Left hindlimb (tissue), 1 donor: ENCODE results near the gene FRMD4B.
"Not testable (repeated sequence)": the region's sequence is repeated elsewhere in the genome, so short reads cannot be mapped to it uniquely, and the experiment has no call there.

Experiments used
- DNase-seq: peaks from one replicate; pipeline ENCODE4 v3.0.0-alpha.2; 2018

FRMD4B gene

DNA sequence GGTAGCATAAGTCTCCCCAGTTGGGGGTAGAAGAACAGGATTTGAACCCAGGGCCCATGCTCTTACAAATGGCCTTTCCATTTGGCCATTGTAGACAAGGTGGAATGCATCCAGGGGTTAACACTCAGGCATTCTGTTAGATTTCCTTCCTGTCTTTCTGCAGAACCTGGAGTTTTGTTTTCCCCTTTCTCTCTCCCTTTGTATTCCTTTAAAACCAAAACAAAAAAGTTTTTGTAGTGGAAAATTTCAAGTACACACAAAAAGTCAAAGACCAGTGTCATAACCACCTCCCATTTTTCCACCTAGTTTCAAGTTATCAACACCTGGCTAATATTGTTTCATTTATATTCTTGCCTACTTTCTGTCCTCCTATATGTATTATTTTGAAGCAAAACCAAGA is 26.0 kb downstream of the FRMD4B start:
- DNase-seq, result no peak

DNA sequence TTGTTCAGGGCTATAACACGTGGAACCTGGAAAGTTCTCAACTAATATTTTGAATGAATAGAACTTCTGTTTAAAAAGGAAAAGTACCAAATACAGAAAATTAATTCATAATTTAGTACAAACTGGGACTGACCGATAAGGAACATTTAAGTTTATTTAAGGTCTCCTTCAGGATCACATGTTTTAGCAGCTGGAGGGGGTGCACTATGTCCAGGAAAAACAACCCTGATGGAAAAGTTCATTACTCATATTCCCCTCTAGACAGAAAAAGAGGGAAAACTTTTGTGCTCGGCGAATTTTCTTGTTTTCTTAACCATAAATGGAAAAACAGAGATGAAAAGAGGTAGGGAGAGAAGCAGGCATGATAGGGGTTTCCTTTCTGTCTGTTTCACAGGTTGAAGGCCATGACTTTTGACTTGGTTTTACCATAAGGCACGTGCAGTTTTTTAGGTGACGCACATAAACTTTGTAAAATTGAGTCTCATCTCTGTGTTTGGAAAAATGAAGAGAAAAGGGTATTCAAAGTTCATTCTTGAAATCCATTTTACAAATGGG is 26.5 kb downstream of the FRMD4B start:
- DNase-seq, result no peak

GRCh38 chr3:69357196-69357595 is 28.7 kb downstream of the FRMD4B start:
- no peak for DNase-seq

- DNase-seq, result no peak
Measured at GRCh38 chr3:69354948-69355347, 30.9 kb downstream of the FRMD4B start.

- no peak for DNase-seq
Measured at GRCh38 chr3:69353503-69353902, 32.4 kb downstream of the FRMD4B start.

GRCh38 chr3:69353088-69353478 is 32.8 kb downstream of the FRMD4B start:
- DNase-seq, result no peak

DNA sequence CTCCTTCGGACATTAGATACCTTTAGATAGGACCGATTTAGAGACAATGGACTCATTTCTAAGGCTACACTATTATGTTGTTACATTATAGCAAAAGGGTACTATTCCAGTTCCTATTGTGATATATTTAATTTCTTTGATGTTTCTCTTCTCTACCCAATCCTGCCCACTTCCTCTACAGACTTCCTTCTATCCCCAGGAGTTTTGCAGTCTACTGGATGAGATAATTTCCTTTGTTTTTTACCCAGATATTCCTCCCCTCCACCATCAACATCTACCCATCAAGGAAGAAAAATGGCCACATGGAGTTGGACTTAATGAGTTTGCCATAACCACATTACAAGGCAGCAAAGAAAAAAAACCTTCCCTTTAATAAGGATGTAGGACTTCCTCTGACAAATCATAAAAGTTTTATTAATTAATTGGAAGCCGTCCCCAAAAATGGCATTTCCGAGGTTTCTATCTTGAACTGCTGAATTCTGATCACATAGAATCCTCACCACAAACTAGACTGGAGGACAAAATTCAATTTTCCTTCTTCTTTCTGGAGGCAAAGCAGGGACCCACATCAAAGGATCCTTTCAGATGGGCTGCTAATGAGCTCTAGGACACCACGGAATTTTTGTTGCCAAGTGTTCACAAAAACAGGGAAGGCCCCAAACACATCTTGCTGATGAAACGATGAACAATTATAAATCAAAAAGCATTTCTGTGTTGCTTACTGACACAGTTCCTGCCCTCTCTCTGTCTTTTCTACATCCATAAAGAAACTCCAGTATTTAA is 33.4 kb downstream of the FRMD4B start:
- DNase-seq, result no peak

DNA sequence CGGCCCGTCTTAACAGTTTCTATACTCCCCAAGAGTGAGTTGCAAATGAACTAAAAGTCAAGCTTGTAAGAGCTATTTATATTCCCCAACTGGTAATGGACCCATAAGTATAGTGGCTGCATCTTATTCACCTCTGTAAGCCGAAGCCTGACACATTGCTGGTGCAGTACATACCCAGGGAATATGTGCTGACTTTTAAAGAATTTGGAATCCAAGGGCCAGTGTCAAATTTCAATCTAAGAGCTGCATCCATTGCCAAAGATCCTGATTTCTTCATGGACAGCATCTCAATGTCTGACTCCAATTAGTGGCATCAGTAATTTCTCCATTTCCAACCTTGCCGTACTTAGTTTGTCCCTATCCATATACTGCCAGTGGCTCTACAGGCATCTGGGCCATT is 42.0 kb downstream of the FRMD4B start:
- DNase-seq, result no peak

- DNase-seq, result no peak
Measured at GRCh38 chr3:69342074-69342473, 43.8 kb downstream of the FRMD4B start.

DNA sequence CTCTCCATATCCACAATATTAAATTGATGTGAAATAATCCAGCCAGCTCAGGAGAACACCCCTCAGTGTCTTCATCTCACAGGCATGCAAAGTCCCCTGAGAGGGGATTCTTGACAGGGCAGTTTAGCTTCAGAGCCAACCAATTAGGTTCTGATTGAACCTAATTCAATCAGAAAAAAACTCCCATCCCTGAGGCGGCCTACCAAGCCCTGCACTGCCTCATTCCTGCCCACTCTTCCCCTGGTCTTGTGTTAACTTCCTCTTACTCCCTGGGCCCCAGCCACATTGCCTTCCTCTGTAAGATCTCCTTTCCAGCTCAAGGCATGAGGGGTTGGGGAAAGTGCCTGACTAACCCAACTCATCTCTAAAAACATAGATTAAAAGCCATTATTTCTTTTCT is 46.1 kb downstream of the FRMD4B start:
- no peak for DNase-seq

DNA sequence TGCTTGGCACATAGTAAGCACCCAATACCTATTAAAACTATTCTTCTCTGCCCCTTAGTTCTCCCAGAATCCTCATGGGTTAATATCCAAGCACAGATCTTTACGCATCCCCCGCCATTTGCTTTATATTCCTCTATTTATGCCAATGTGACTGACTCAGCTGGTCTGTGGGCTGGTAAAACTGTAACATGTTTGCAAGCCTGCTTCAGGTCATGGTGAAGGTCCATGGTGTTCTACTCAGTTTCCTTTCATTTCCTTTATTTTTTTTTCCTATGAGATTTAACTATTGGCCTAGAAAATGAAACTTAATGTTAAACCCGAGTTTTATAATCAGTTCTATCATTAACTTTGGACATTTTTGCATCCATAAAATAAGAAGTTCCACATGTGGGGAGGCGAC is 47.0 kb downstream of the FRMD4B start:
- DNase-seq, result no peak

DNA sequence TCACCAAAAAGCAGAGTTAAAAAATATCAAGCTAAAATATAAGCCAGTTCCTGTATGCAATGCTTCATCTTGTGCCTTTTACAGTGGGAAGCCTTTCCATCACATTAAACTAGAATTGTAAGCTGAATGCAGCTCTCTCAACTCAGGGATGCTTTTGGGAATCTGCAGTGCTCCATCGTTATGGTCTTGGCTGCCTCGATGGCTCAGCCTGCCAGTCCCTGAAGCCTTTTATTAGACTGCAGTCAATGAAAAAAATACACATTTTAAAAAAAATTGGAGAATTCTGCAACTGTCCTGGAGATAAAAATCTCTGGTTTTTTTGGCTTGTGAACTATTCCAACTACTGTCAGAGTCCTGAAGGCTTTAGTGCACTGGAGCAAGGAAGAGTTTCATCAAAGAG is 53.0 kb downstream of the FRMD4B start:
- DNase-seq, result no peak

DNA sequence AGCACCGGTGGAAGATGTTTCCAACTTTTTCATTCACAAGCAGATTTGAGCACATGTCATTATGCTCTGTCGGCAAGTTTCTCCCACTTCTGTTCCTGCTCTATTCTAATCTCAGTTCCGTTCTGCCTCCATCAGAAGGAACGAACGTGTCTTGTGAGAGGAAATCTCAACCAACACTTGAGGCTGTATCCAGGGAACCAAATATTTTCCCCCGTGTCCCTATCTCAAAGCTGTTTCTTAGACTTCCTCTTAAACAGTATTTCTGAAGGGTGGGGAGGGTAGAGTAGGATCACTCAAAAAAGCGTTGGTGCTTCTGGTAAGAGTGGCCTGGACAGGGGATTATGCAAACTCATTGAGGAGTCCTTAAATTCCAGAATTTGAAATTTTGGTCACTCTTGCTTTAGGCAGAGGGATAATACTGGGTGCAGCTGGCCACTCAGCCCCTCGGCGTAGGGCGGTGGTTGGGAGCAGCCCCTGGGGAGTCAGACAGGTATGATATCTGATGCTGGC is 54.9 kb downstream of the FRMD4B start:
- no peak for DNase-seq

DNA sequence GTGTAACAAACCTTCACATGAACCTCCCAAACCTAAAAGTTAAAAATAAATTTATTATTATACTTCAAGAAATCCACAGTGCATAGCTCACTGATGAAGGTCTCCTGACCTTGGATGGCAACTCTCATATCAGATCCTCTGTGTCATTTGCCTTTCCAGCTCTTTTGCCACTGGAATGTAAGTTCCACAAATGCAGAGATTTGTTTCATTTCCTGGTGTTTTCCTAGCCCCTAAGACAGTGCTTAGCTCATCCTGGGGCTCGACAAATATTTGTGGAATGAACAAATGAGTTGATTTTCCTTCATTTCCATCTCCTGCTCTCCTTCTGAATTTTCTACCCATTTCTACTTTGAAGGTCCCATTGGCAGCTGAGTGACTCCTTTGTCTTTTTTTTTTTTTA is 56.0 kb downstream of the FRMD4B start:
- no peak for DNase-seq

DNA sequence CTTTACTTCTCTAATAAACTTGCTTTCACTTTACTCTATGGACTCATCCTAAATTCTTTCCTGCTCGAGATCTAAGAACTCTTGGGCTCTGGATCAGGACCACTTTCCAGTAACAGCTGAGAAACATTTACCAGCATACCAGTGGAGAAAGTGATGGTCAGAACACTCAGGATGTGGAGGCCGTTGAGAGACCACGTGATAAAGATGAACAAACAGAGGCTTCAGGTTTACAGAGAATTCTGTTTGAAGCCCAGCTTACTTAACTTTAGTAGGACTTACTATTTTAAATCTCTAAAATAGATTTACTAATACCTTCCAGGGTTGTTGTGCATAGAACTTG is 57.0 kb downstream of the FRMD4B start:
- no peak for DNase-seq

- DNase-seq, result no peak
Measured at GRCh38 chr3:69328103-69328962, 57.6 kb downstream of the FRMD4B start.

DNA sequence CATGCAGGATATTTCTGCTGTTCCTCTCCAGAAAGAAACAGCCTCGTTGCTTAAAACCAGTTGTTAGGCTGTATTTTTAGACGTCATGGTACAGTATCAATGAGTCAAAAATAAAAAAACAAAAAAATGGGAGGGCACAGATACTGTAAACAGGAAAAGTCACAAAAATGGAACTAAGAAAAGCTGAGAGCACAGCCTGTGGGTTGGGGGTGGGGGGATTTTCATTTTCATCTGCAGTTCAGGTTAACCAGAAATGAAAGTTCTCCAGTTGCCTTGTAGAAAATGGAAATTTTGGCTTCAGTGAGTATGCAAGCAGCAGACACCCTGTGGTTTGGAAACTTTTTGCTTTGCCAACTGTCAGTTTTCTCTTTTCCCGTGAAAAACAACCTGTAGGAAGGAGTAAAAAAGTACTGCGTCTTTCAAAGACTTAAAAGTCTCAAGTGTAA is 59.0 kb downstream of the FRMD4B start:
- peak; percentile 50 for DNase-seq

- DNase-seq, result no peak
Measured at GRCh38 chr3:69325151-69325550, 60.7 kb downstream of the FRMD4B start.

DNA sequence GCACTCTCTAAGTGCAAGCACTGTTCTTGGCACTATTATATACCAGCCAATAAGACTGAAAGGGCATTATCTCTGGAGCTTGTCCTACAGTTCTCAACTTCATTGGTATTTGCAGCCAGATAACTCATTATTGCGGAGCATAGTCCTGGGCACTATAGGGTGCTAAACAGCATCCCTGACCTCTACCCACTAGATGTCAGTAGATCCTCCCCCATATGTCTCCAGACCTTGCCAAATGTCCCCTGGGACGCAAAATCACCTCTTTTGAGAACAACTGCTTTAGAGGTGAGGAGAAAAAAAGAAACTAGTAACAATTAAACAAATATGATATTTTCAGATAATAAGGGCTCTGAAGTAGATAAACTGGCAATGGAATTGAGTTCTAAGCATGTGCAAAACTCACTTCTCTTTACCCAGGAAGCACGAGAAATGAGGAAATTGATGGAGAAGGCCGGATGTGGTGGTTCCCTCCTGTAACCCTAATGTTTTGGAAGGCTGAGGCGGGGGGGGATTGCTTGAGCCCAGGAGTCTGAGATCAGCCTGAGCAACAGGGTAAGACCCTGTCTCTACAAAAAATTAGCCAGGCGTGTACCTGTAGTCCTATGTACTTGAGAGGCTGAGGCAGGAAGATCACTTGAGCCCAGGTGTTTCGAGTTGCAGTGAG is 61.4 kb downstream of the FRMD4B start:
- DNase-seq, result no peak

DNA sequence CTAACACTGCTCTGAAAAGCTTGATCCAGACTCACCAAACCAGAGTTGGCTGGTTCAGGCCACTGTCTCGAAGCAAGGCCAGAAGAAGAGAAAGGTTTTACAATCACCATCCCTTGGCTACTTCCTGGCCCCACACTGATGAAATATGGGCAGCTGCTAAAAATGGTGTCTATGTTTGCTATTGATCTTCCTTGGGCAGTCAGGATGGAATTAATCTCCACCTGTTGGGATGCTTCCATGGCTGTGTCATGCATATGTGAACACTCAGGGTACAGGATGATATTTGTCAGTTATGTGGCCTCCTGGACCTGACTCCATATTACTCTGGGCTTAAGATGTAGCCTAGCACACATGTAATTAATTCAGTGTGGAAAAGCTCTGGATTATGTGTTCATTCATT is 61.9 kb downstream of the FRMD4B start:
- no peak for DNase-seq

- not testable (repeated sequence) for DNase-seq
Measured at GRCh38 chr3:69322512-69322911, 63.4 kb downstream of the FRMD4B start.

DNA sequence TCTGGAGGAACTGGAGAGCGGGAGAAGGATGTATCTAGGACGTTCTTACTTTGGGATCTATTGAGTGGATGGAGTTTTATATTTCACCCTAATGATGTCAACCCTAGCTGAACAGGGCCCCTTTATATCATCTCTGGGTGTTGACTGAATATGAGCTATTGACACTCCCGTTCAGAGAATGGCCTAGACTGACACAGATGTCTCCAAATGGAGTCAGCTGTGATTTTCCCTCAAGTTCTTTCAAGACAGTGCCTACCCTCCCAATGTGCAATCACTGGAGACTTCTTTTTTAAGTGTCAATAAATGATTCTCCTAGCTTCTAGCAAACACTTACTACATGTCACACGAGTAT is 63.8 kb downstream of the FRMD4B start:
- no peak for DNase-seq
